K562 (cell line): ENCODE measurements around the gene NUP133.

ENCODE experiments used
- NCOA6 ChIP-seq: fragments of 450-650 bp; IDR thresholded peaks from 2 replicates; pipeline ENCODE4 v1.6.1; 2017; ENCODE audit warnings: mild to moderate bottlenecking
- NFYB ChIP-seq: IDR thresholded peaks from 2 replicates; pipeline ENCODE4 v1.6.1; 2011; ENCODE audit warnings: mild to moderate bottlenecking, moderate library complexity; ENCODE audit not compliant: insufficient read length; ENCODE audit errors: extremely low read depth
- POLR2A ChIP-seq: fragments of 450-650 bp; conservative IDR thresholded peaks from 2 replicates; pipeline ENCODE4 v1.6.1; 2016
- SP2 ChIP-seq: IDR thresholded peaks from 2 replicates; pipeline ENCODE4 v1.6.1; 2011; ENCODE audit warnings: mild to moderate bottlenecking, low read depth, low read length, moderate library complexity; ENCODE audit not compliant: poor library complexity, severe bottlenecking; ENCODE audit errors: extremely low read depth
- TARDBP ChIP-seq: fragments of 450-650 bp; IDR thresholded peaks from 2 replicates; pipeline ENCODE4 v1.6.1; 2016
- TCF7 ChIP-seq: sonication (generic); IDR thresholded peaks from 2 replicates; pipeline ENCODE4 v1.6.1; 2016; ENCODE audit warnings: antibody characterized with exemption, borderline replicate concordance
- TF ChIP-seq, protein P1 (sequence below): sonication (generic); formaldehyde crosslinking; IDR thresholded peaks from 2 replicates; pipeline ENCODE4 v1.8.0; 2022; ENCODE audit warnings: missing genetic modification reagents, mild to moderate bottlenecking, borderline replicate concordance
- TF ChIP-seq, protein P2 (sequence below), 3 experiments: IDR thresholded peaks in 2 of 3; conservative IDR thresholded peaks in 1 of 3; 2 replicates each; pipeline ENCODE4 v1.5.1; 2011 to 2012; ENCODE audit warnings: low read length in 3 of 3, mild to moderate bottlenecking in 3 of 3, control low read depth in 2 of 3, improper control_type of control experiment in 1 of 3, inconsistent platforms in 1 of 3, low read depth in 1 of 3, mixed read lengths in 1 of 3, moderate library complexity in 1 of 3; ENCODE audit not compliant: insufficient read depth in 2 of 3
- TF ChIP-seq, protein P3 (sequence below): sonication (generic); formaldehyde crosslinking; IDR thresholded peaks from 2 replicates; pipeline ENCODE4 v1.5.0; 2020; ENCODE audit warnings: missing genetic modification reagents
- TF ChIP-seq, protein P4 (sequence below): fragments of 250-450 bp; sonication (Bioruptor Pico); IDR thresholded peaks from 2 replicates; pipeline ENCODE4 v1.8.0; 2022; ENCODE audit warnings: moderate library complexity, mild to moderate bottlenecking, inconsistent platforms
- TF ChIP-seq, protein P5 (sequence below), 3 experiments: fragments of 200-800 bp in 1 of 3; fragments of 250-450 bp in 1 of 3; fragments of 450-650 bp in 1 of 3; sonication (Bioruptor Pico) in 1 of 3; sonication (Bioruptor generic) in 1 of 3; formaldehyde crosslinking in 1 of 3; IDR thresholded peaks; 2 replicates each; pipeline versions ENCODE4 v1.6.1 to v1.8.0; 2016 to 2022; ENCODE audit warnings: mild to moderate bottlenecking in 2 of 3, missing genetic modification characterization in 2 of 3, missing compliant biosample characterization in 1 of 3, moderate library complexity in 1 of 3
- TF ChIP-seq, protein P6 (sequence below): fragments of 250-450 bp; sonication (Bioruptor Pico); IDR thresholded peaks from 2 replicates; pipeline ENCODE4 v1.8.0; 2021; ENCODE audit warnings: mild to moderate bottlenecking, moderate library complexity

DNA sequence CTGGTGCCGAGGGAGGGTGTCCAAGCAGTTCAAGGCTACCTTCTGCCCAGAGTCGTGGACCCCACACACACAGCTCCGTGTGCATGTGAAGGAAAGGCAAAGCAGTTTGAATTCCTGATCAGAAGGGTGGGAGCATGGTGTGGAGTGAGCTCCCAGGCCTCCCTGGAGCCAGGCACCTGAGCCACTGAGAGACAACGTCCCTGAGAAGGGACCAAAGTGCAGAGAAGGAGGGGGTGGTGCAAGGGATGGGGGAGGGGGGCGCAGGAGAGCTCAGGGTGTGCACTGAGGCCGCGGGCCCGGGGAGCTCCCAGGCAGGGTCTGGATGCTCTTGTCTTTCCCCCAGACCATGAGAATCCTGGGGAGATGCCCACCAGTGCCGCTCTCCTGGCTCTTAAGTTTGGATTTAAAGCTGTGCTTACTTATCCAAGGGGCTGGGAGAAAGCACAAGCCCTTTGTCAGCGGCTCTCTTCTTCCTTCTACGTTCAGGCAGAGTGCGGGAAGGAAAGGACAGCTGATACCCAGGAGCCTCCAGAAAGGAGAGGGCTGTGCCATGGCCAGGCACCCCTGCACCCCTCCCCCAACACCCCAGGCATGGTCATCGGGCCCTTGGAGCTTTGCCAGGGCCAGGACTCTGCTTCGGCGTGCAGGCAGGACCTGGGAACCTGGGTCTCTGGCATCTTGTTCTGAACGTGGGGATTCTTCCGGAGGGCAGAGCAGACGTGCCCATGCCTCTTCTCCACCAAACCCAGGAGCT lies 98.3 kb downstream of the NUP133 start:
- TF ChIP-seq, protein P1, sequence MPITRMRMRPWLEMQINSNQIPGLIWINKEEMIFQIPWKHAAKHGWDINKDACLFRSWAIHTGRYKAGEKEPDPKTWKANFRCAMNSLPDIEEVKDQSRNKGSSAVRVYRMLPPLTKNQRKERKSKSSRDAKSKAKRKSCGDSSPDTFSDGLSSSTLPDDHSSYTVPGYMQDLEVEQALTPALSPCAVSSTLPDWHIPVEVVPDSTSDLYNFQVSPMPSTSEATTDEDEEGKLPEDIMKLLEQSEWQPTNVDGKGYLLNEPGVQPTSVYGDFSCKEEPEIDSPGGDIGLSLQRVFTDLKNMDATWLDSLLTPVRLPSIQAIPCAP (CRISPR knock-in tag) = no peak
- TF ChIP-seq, protein P2, sequence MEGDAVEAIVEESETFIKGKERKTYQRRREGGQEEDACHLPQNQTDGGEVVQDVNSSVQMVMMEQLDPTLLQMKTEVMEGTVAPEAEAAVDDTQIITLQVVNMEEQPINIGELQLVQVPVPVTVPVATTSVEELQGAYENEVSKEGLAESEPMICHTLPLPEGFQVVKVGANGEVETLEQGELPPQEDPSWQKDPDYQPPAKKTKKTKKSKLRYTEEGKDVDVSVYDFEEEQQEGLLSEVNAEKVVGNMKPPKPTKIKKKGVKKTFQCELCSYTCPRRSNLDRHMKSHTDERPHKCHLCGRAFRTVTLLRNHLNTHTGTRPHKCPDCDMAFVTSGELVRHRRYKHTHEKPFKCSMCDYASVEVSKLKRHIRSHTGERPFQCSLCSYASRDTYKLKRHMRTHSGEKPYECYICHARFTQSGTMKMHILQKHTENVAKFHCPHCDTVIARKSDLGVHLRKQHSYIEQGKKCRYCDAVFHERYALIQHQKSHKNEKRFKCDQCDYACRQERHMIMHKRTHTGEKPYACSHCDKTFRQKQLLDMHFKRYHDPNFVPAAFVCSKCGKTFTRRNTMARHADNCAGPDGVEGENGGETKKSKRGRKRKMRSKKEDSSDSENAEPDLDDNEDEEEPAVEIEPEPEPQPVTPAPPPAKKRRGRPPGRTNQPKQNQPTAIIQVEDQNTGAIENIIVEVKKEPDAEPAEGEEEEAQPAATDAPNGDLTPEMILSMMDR (IDR thresholded peaks at IDR 0.05 in 2 of 3, conservative IDR thresholded peaks at IDR 0.05 in 1 of 3; ENCODE audit: insufficient read depth in 2 of 3, low read depth in 1 of 3, low read length in 3 of 3) = no peak
- TF ChIP-seq, protein P3, sequence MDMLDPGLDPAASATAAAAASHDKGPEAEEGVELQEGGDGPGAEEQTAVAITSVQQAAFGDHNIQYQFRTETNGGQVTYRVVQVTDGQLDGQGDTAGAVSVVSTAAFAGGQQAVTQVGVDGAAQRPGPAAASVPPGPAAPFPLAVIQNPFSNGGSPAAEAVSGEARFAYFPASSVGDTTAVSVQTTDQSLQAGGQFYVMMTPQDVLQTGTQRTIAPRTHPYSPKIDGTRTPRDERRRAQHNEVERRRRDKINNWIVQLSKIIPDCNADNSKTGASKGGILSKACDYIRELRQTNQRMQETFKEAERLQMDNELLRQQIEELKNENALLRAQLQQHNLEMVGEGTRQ = no peak
- TF ChIP-seq NCOA6 (no peak), POLR2A (no peak), TCF7 (no peak), SP2 (no peak), TARDBP (no peak), NFYB (no peak)
- TF ChIP-seq, protein P4, sequence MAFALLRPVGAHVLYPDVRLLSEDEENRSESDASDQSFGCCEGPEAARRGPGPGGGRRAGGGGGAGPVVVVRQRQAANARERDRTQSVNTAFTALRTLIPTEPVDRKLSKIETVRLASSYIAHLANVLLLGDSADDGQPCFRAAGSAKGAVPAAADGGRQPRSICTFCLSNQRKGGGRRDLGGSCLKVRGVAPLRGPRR = no peak
- TF ChIP-seq, protein P5, sequence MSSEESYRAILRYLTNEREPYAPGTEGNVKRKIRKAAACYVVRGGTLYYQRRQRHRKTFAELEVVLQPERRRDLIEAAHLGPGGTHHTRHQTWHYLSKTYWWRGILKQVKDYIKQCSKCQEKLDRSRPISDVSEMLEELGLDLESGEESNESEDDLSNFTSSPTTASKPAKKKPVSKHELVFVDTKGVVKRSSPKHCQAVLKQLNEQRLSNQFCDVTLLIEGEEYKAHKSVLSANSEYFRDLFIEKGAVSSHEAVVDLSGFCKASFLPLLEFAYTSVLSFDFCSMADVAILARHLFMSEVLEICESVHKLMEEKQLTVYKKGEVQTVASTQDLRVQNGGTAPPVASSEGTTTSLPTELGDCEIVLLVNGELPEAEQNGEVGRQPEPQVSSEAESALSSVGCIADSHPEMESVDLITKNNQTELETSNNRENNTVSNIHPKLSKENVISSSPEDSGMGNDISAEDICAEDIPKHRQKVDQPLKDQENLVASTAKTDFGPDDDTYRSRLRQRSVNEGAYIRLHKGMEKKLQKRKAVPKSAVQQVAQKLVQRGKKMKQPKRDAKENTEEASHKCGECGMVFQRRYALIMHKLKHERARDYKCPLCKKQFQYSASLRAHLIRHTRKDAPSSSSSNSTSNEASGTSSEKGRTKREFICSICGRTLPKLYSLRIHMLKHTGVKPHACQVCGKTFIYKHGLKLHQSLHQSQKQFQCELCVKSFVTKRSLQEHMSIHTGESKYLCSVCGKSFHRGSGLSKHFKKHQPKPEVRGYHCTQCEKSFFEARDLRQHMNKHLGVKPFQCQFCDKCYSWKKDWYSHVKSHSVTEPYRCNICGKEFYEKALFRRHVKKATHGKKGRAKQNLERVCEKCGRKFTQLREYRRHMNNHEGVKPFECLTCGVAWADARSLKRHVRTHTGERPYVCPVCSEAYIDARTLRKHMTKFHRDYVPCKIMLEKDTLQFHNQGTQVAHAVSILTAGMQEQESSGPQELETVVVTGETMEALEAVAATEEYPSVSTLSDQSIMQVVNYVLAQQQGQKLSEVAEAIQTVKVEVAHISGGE (CRISPR knock-in tag; IDR thresholded peaks at IDR 0.05) = no peak
- TF ChIP-seq, protein P6, sequence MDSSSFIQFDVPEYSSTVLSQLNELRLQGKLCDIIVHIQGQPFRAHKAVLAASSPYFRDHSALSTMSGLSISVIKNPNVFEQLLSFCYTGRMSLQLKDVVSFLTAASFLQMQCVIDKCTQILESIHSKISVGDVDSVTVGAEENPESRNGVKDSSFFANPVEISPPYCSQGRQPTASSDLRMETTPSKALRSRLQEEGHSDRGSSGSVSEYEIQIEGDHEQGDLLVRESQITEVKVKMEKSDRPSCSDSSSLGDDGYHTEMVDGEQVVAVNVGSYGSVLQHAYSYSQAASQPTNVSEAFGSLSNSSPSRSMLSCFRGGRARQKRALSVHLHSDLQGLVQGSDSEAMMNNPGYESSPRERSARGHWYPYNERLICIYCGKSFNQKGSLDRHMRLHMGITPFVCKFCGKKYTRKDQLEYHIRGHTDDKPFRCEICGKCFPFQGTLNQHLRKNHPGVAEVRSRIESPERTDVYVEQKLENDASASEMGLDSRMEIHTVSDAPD = no peak
